GM20431 (cell line): ENCODE data around the gene RYR3.

ENCODE experiments used
- in situ Hi-C: fragments of 300-500 bp; cut with MseI, MboI; formaldehyde crosslinking; loops from one replicate; pipeline ENCODE4 v1.15.0; 2020; ENCODE audit warnings: low sequenced_read_pairs; ENCODE audit not compliant: unreplicated experiment

RYR3 gene

DNA sequence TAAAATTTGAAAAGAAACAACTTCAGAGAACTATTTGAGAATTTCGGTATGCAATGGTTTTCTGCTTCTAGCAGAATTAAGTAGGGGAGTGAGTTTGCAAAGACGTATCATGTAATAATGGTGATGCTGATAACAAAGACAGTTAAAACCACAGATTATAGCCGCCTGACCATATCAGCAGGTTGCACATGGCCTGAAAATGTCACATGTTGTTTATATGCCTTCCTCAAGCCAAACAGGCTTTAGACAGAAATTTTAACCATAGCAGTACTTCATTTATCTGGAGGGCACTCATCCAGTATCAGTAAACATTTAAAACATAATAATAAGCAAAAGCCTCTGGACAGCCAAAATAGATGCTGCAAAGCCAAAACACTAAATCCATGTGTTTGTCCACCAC is 131.7 kb downstream of the RYR3 start:
- in situ Hi-C loops: no loop called here

DNA sequence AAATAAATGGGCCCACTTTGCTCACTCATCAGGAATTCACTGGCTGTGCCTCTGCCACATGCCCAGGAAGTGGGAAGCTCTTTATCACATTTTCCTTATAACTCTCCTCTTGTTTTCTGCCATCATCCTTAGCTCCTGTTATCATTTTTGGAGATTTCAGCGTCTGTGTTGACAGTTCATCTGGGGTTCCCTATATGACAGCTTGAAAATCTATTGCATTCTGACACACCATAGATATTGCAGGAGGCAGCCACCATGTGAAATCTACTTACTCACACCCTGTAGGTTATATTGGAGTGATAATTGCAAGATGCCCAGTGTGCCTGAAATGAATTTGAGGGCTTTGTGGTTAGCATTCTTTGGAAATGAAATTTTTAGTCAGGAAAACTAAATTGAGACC is 132.9 kb downstream of the RYR3 start:
- in situ Hi-C loops: no loop called here

DNA sequence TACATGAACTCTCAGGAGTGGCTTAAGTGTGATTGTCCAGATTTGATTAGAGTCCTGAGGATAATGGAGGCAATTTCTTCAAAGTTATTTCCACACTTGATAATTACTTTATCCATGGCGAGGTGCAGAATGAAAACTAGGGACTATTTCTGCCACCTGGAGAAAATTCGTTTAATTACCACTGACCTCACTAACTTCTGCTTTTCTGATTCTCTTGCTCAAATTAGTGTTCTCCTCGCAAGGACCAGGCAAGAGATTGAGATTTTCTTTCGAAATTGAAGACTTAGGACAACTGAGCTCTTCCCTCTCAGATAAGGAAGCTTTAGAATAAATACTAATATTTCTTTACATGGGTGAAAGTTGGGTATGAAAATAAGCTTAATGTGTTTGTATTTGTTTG is 135.2 kb downstream of the RYR3 start:
- in situ Hi-C loops: no loop called here

DNA sequence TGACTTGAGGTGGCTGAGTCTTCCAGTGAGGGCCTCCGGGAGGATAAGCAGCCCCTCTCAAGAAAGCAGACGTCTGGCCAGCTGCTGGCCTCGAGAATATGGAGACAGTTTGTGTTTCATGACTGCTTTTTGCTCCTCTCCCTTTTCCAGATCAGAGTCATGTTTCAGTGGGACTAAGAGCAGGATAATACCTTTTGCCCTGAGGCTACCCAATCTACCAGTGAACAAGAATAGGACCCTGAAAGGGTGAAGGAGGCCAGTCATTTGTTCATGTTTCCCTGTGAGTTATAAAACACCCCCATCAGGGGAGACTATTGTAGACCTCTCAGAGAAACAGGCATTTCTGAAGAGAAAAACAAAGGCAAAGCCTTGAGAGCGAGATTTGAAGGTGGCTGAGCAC is 137.4 kb downstream of the RYR3 start:
- in situ Hi-C loops: no loop called here

DNA sequence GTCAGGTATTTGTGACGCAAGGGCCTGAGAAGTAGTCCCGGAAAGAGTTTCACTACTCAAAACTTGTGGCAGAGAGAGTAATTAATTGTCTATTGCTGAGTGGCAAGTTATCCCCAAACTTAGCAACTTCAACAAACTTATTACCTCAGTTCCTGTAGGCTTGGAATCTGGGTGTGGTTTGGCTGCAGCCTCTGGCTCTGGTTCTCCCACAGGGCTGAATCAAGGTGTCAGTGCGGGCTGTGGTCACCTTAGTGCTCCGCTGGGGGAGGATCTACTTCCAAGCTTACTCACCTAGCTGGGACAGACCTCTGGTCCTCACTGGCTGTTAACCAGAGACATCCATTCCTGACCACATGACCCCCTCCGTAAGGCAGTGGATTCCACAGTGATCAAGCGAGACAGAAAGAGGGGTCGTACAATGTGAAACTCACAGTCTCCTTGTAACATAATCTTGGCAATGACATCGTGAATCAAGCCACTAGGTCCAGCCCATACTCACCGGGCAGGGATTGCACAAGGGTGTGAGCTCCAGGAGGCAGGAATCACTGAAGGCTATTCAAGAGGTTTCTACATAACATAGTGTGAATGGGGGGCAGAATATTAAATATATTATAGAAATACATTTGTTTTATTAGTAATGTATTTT is 138.3 kb downstream of the RYR3 start:
- in situ Hi-C loops: no loop called here

DNA sequence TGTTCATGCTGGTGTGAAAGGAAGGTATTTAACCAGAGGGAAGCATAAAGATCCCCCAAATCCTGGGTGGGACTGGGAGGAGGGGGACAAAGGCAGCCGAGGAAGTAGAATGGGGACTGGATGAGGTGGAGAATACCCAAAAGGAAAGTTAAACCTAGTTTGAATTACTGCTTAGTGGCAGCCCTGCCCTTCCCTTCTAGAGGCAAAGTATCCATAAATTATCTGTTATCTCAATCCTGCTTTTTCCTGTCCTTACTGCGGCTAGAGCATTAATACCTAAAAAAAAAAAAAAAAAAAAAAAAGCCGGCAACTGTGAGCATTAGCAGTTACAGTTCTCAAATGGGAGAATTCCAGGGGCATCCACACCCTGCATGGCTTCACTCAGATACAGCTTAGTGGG is 139.0 kb downstream of the RYR3 start:
- in situ Hi-C loops: no loop called here

DNA sequence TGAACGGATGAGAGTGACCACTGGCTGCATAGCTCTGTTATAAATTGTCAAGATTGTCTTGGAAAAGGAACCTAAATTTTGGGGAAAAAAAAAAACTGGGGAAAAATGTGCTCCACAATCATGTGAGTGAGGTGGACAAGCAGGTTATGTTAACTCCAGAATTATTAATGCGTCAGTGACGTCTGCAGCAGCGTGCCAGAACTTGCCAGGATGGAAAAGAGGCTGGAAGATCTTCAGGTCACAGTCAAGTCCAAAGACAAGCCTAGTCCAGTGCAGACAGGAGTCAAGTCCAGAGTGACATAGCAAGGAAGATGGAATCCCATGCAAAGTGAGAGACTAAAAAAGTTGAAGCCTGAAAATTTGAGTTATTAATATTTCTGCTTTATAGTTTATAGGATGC is 140.6 kb downstream of the RYR3 start:
- in situ Hi-C loops: no loop called here

DNA sequence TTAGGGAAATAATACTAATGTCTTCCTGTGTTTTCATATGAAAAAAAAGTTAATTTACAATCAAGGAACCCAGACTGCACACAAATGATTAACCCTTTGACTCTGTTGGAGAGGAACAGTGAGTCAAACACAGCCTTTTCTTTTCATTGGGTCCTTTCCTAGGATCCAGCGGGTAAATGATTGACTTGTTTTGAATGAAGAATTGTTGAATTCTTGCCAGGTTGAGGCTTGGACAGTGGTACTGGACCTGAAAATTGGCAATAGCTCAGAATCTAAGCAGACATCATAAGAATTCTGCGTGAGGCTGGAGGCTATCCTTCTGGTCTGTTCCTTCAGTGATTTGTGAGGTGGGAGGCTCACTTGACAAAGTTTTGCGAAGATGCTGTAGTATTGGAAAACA is 143.0 kb downstream of the RYR3 start:
- in situ Hi-C loops: no loop called here

DNA sequence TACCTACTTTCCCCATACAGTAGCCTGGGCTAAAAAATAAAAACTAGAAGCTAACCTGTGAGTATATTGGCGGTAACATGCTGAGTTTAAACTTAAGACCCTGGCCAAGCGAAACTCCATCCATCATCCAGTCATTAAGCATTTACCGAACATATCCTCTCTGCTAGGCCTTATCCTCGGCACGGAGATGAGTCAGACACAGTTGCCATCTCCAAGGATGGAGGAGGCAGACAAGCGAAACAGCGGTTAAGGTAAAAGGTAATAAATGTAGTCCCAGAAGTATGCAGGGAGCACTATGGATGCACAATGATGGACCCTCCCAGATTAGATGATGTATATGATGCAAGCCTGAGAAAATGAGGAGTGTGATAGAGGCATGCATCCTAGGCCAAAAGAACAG is 143.6 kb downstream of the RYR3 start:
- in situ Hi-C loops: no loop called here

DNA sequence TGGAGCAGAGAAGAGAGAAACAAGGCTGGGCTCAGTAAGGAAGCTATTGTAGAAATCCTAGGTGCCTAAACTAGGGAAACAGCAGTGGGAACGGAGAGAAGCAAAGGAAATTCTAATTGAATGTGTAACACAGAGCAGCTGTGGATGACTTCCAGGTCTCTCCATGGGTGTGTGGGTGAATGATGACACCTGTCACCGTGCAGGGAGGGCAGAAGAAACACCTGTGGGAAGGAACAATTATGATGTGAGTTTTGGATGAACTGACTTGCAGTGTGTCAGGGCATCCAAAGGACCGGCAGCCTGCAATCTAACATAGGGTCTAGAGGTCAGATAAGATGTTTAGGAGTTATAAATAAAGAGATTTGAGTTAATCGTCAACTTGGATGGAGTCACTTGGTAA is 144.2 kb downstream of the RYR3 start:
- in situ Hi-C loops: no loop called here

DNA sequence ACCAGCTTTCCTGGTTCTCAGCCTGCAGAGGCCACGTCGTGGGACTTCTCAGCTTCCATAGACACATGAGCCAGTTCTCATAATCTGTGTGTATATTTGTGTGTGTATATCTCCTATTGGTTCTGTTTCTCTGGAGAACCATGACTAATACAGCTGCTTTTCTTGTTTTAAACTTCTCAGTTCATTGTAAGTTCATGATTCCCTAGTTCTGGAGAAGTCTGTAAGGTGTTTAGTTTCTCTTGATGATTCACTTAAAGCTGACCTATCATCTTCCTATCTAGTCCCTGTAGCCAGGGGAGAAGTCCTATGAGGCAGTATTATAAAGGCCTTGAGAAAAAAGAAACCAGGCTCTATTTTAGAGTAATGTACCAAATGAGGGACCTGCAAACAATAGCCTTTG is 147.7 kb downstream of the RYR3 start:
- in situ Hi-C loops: no loop called here

DNA sequence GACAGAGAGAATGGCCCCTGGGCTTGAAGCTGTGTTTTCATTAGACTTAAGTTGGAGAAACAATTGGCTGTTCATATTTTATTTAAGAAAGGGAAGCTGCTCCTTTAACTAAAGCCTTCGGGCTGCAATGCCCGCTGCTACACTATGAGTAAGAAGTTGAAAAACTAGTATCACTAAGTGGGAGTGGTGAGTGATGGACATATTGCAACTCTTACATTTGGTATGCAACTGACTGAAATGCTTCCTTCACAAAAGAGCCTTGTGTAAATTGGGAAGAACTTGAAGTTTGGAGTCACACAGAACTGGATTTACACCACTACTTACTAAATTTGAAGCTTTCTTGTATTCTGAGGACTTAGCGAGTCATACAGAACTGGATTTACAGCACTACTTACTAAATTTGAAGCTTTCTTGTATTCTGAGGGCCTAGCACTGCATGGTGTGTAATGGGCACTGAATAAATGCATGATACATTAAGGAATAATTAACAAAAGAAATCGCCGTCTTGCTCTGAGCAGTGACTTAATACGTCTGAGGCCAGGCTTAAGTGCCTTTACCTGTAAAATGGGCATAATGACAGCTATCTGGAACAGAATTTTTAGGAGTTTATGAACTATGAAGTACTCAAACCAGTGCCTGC is 149.5 kb downstream of the RYR3 start:
- in situ Hi-C loops: no loop called here

DNA sequence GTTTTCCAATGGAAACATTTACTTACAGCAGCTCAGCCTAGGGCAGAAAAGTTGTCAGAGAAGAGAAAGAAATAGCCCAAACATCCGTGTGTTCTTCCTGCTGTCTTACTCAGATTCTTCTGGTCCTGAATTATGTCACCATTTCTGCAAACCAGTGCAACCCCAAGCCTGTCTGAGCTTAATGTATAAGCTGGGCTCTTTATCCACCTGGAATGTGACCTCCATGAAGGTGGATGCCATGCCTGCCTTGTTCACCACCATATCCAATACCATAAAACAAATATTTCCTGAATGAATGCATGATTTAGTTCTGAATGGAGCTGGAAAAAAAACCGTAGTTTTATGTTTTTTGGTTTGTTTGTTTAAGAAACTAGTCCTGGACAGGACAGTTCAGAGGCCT is 150.9 kb downstream of the RYR3 start:
- in situ Hi-C loops: no loop called here

DNA sequence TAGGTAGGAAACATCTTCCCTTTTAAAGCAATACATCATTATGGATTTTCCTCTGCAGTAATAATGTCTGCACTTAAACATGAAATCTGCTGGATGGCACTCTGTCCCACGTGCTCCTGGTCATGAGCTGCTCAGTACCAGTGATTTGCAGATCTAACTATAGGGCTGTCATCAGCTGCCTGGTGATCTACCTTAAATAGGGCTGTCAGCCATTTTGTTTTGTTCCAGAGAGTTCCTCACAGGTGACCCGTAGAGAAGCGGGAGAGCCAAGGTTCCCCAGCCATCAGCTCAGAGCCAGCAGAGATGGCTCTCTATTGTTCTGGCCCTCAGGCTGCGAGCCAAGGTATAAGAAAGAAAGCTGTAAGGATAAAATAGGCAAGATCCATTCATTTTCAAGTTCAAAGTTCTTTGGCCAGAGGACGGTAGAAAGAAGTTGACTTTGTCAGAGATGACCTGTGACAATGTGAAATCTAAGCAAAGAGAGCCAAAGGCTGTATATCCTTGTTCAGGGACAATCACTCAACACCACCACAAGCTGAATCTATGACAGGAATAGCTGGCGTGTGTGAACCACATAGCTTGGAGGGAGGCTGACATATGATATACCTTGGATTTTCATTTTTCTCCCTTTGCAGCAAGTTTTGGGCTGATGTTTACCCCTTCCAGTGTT is 156.5 kb downstream of the RYR3 start:
- in situ Hi-C loops: no loop called here

DNA sequence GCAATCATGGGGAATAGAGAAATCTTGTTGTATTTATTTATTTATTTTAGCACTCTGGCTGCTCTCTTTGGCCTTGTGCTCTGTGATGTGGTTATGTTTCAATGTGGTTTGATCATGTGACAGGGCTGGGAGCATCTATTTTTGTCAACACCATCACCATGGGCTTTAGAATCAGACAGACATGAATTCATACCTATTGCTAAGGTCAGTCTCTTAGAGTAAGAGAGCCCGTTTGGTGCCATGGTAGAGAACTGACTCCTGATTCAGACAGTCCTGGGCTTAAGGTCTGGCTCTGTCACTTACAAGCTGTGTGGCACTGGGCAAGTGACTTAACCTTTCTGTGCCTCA is 157.0 kb downstream of the RYR3 start:
- in situ Hi-C loops: no loop called here

DNA sequence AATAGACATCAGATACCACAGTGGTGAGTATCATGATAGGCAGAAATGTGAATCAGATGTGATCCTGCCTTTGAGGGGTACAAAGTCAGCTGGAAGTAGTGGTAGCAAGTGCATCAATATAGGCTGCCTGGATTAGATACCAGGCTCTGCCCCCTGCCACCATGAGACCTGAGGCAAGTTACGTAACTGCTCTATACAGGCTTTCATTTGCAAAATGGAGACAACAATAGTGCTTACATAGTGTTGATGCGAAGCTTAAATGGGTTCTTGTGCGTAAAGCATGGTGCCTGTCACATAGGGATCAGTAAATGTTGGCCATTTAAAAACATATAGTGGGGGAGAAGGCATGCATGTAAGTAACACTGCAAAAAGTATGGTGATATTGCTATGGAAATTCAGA is 158.0 kb downstream of the RYR3 start:
- in situ Hi-C loops: no loop called here

DNA sequence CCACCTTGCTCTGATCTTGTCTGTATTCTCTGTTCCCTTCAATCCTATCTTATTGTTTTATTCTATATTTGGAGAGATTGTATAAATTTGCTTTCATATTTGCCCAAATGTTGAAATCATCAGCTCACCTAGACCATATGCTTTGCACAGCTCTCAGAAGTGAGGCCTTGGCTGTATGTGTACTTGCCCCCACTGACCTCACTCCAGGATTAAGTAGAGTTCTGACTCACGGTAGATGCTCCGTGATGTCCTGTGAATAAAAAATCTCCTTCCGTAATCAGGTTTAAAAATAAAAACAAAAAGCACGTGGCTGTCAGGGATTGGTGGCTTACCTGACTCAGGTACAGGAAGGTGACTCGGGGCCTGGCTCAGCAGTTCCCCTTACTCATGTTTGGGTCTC is 162.2 kb downstream of the RYR3 start:
- in situ Hi-C loops: no loop called here

DNA sequence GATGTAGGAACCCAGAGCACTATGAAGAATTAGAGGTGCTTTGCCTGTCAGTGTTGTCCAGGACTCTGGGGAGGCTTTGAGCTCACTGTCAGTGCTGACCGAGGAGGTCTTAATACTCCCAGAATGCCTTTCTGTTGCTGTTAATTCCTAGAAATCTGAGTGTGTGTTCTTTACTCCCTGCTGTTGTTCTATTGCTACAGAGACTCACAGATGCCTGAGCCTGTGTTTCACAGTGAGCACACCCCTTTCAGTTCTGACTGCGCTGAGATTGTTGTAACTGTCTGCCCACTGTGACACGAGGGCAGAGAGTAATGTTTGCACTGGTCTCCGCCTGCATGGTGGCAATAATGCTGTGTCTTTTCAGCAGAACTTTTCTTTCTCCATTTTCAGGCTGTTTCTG is 162.9 kb downstream of the RYR3 start:
- in situ Hi-C loops: no loop called here

DNA sequence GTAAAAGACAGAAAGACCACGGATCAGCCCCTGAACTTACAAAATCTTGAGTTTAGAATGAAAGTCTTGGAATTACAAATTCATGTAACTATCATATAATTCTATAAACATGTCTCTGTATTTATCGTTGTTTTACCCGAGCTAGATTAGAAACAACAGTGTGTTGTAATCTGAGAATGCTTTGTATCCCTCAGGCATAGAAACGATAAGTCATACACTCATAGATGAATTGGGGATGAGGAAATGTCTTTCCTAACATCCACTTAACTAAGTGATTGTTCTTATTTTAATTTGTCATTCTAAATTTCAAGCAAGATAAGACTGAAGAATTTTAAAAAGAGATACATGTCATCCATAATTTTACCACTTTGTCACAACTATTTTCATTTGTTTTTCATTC is 165.3 kb downstream of the RYR3 start:
- in situ Hi-C loops: no loop called here

DNA sequence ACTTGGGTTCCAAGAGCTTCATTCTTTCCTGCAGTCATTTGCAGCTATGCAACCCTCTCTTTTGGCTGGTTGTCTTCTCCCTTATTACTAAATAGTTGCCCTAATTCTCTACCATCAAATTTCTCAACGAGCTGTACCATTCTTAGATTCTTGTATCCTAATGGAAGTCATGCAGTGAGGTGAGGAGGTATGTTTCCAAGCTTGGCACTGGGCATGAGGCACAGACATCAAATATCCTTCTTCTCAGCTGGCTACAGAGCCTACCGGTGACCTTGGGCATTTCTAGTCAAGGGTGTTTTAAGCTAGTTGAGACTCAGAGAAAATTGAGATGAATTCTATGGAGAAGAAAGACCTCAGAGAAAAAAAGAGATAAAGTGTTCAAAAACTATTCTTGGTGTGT is 166.1 kb downstream of the RYR3 start:
- in situ Hi-C loops: no loop called here

DNA sequence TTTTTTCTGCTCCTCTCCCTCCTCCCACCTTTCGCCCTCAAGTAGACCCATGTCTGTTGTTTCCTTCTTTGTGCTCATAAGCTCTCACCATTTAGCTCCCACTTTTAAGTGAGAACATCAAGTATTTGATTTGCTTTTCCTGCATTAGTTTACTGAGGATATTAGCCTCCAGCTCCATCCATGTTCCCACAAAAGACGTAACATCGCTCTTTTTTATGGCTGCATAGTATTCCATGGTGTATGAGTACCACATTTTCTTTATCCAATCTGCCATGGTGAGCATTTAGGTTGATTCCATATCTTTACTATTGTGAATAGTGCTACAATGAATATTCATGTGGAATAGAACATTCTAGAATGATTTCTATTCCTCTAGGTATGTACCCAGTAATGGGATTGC is 178.6 kb downstream of the RYR3 start:
- in situ Hi-C loops: no loop called here

DNA sequence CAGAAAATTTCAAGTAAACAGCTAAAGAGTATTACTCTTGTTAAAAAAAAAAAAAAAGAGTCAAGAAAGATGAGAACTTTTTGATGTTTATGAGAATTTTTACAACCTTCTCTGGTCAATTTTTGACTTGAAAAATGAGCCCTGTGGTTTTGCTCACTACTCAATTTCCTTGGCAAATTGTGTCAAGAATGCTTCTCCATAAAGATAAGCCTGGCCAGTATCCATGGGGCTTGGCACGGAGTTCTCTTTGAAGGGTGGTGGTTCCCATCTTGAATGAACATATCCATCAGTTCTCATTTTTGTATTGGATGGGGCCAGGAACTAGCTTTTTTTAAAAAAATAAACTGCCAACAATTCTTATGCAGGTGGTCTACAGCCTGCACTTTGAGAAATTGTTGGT is 179.9 kb downstream of the RYR3 start:
- in situ Hi-C loops: no loop called here
